ENCODE results near the gene ZNF316. TPM values are rescaled to one million over a fixed set of nuclear protein-coding genes. Genes with fewer than 3 reads are reported as not detected.
A peak's percentile ranks its signal among the peaks of the same experiment; 100 is the strongest.

ZNF316 gene
- 10.4 TPM for total RNA-seq

GRCh38 chr7:6636741-6637543 is at the start of gene ZNF316:
Gene ZNF316, plus strand, starts transcription at chr7:6637318. Its CDS starts 5,092 bp downstream, at chr7:6642410.
- ATAC-seq, result peak; percentile 65

GRCh38 chr7:6588566-6588965 is 48.6 kb upstream of the ZNF316 start:
- ATAC-seq, result no peak

GRCh38 chr7:6589151-6589828 is 47.8 kb upstream of the ZNF316 start:
- peak; percentile 5 for ATAC-seq

- ATAC-seq, result peak; percentile 98
These were observed 47.1 kb upstream of the ZNF316 start, which contains the start of gene INTS15 for GRCh38 chr7:6589829-6590644. Gene INTS15, plus strand, starts transcription at chr7:6590021. Its CDS starts 263 bp downstream, at chr7:6590284.

- no peak for ATAC-seq
These were observed 46.4 kb upstream of the ZNF316 start for GRCh38 chr7:6590645-6591110.

GRCh38 chr7:6600093-6600492 is 37.0 kb upstream of the ZNF316 start:
- no peak for ATAC-seq

GRCh38 chr7:6604458-6604857 is 32.7 kb upstream of the ZNF316 start:
- ATAC-seq, result no peak

GRCh38 chr7:6606866-6607583 is 30.1 kb upstream of the ZNF316 start:
- ATAC-seq, result peak; percentile 17

- ATAC-seq, result no peak
These were observed 29.5 kb upstream of the ZNF316 start for GRCh38 chr7:6607651-6608051.

GRCh38 chr7:6608081-6608480 is 29.0 kb upstream of the ZNF316 start:
- no peak for ATAC-seq

GRCh38 chr7:6608794-6609193 is 28.3 kb upstream of the ZNF316 start:
- ATAC-seq, result no peak

GRCh38 chr7:6612819-6613218 is 24.3 kb upstream of the ZNF316 start:
- ATAC-seq, result no peak

GRCh38 chr7:6613706-6614105 is 23.4 kb upstream of the ZNF316 start:
- ATAC-seq, result no peak

- ATAC-seq, result peak; percentile 47
These were observed 22.0 kb upstream of the ZNF316 start, which contains the start of gene ZNF853 for GRCh38 chr7:6614953-6615722. Gene ZNF853, plus strand, starts transcription at chr7:6615610. Its CDS starts 565 bp downstream, at chr7:6616175.

GRCh38 chr7:6615723-6616555 is 21.2 kb upstream of the ZNF316 start:
- peak; percentile 27 for ATAC-seq

- no peak for ATAC-seq
These were observed 20.1 kb upstream of the ZNF316 start for GRCh38 chr7:6616854-6617643.

- ATAC-seq, result no peak
These were observed 18.5 kb upstream of the ZNF316 start for GRCh38 chr7:6618621-6619020.

- no peak for ATAC-seq
These were observed 17.2 kb upstream of the ZNF316 start for GRCh38 chr7:6619961-6620360.
